Astrocyte of the spinal cord (primary cell): ENCODE results near the gene TMEM42.

Experiments used
- DNase-seq: peaks from one replicate; pipeline ENCODE4 v3.0.0; 2011; ENCODE audit warnings: low read depth, low spot score
- H3K4me3 ChIP-seq: 2 replicates; pipeline ENCODE4 v1.5.1; 2011; ENCODE audit warnings: low read depth, mild to moderate bottlenecking, low read length, moderate library complexity
- CTCF ChIP-seq: IDR thresholded peaks from 2 replicates; pipeline ENCODE4 v1.5.1; 2012; ENCODE audit warnings: low read depth, mild to moderate bottlenecking, low read length, inconsistent platforms
- in situ Hi-C: cut with HindIII; loops from 2 replicates; pipeline ENCODE4 v1.10.0; 2017; ENCODE audit warnings: low sequenced_read_pairs

Gene TMEM42

GRCh38 chr3:44905446-44906157, 43.9 kb downstream of the TMEM42 start:
- in situ Hi-C loops: no loop called here
- no peak for DNase-seq
- no peak for TF ChIP-seq CTCF
- H3K4me3 ChIP-seq: no peak overlapping the region

GRCh38 chr3:44906997-44907396, 45.3 kb downstream of the TMEM42 start:
- H3K4me3 ChIP-seq: no peak overlapping the region
- no peak for DNase-seq
- in situ Hi-C loops: no loop called here
- TF ChIP-seq CTCF: no peak

DNA sequence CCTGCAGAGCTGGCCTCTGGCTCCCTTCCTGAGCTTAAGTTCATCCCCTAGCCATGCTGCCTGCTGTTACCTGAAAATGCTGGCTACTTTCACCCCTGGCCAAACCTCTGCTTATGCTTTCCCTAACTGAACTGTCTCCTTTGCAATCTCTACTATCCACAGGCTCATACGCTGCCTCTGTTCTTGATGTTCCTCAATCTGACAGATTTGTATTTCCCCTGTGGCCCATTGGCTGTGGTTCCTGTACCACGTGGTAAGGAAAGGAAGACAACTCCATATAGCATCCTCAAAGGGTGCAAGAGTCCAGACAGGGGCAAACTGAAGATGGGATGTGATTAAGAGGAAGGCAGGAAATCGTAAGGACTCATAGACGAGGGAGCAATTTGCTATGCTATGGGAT, 45.9 kb downstream of the TMEM42 start:
- in situ Hi-C loops: no loop called here
- TF ChIP-seq CTCF: no peak
- no peak overlapping the region for H3K4me3 ChIP-seq
- no peak for DNase-seq

DNA sequence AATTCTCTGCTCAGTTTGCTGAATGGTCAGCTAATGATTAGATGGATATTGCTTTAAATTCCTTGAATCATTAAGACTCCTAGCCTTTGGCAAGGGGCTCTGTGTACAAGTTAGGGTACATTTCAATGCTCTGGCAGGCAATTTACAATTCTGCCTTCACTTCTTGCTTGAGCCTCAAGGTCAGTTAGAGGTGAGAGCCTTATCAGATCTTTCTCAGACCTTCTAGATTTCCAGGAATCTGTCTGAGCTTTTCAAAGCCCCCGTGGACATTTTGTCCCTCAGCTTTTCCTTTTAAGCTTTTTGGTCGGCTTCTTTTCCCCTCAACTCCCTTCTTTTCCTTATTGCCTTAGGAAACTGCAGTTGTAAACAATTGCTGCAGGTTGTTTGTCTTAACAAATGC, 47.4 kb downstream of the TMEM42 start:
- in situ Hi-C loops: no loop called here
- no peak overlapping the region for H3K4me3 ChIP-seq
- TF ChIP-seq CTCF: no peak
- no peak for DNase-seq

- DNase-seq: no peak
- in situ Hi-C loops: no loop called here
- H3K4me3 ChIP-seq: no peak overlapping the region
- TF ChIP-seq CTCF: no peak
These were observed 49.0 kb downstream of the TMEM42 start for GRCh38 chr3:44910693-44911092.

DNA sequence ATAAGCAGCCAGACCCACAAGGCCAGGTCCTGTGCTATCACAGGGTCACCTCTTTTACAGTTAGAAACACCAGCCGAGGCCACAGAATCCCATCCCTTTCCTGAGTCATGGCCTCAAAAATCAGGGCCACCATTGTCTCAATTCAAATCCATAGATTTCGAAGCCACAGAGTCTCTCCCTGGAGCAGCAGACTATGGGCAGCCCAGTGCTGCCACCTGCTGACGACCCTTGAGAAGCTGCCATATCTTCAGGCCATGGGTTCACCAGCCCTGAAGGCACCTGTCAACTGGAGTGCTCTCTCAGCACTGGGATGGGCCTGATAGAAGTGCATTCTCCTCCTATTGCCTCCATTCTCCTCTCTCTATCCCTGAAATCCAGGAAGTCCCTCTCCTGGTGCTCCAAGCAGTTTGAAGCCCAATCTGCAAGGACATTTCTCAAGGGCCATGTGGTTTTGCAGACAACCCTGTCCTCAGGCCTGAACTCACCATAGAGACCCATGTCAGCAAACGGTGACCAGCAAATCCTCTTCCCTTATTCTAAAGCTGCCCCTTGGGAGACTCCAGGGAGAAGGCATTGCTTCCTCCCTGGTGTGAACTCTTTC, 52.3 kb downstream of the TMEM42 start:
- H3K4me3 ChIP-seq: no peak overlapping the region
- peak; percentile 73 for DNase-seq
- in situ Hi-C loops: no loop called here
- TF ChIP-seq CTCF: peak; percentile 80
